ENCODE results near the gene RESF1.

- TF ChIP-seq POLR2A (IDR thresholded peaks at IDR 0.05): peak; percentile 66 to 69
- TF ChIP-seq CTCF (IDR thresholded peaks at IDR 0.05 in 4 of 5, conservative IDR thresholded peaks at IDR 0.05 in 1 of 5): peak in 1 of 5 experiments; percentile 19
Observed at GRCh38 chr12:31959161-31959700, at the start of gene RESF1.
